GM19351 (cell line): ENCODE results near the gene SLC25A23.
A peak's percentile ranks its signal among the peaks of the same experiment; 100 is the strongest.

Source experiments
- ATAC-seq: cut with Tn5 transposase; IDR thresholded peaks from one replicate; pipeline ENCODE4 v1.9.1; 2021; ENCODE audit warnings: mild to moderate bottlenecking, moderate library complexity; ENCODE audit not compliant: unreplicated experiment

Gene SLC25A23

DNA sequence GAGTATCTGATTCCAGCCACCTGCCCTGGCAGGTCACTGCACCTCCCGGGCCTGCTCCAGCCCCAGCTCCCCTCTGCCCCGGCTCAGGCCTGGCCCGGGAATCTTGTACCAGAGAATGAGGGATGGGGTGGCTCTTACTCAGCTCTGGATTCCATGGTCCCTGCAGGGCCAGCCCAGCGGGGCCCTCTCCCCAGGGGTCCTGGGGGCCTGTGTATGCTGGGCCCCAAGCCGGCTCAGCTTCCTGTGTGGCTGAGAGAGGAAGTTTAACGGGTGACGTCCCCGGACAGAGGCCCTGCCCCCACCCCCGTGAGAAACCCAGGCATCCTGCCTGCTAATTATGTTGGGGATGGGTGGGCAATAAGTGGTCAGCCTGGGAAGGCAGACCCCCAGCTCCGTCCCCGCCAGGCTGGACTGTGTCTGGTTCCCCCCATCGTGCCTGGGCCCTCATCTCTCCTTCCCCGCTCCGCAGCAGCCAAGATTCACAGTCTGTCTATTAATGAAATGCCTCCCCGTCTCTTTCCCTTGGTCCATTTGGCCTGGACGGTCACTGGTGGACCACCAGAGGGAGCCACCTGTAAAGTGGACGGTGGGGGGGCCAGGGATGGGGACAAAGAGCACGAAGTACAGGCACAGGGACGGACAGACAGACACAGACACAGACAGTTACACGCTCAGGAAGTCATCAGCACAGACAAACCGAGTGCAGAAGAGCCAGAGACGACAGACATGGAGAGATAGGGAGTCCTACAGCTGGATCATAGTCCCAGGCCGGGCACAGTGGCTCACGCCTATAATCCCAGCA is 22.1 kb upstream of the SLC25A23 start, which contains the start of gene DENND1C:
Gene DENND1C (minus strand): TSS at position 247 of the 802 bp plus-strand sequence. CDS start 92 bp downstream, at position 155.
- no peak for ATAC-seq

DNA sequence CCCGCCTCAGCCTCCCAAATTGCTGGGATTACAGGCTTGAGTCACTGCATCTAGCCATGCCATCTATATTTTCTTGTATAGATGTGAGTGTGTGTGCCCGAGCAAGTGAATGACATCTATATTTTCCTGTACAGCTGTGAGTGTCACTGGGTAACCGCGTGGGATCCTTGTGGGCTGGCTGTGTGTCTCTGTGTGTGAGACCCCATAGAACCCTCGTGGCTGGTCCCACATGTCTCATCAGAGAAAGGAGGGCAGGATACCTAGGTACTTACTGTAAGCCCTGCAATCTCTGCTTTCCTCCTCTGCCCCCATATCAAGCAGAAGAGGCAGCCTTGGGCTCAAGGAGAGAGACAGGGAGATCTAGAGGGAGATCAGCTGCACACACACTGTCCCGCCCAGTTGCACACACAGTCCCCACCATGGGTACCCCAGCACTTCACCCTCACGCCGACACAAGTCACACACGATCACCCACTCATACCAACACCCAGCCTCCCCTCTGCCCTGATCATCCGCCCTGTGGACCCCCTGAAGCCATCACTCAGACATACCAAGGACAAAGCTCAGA is 21.3 kb upstream of the SLC25A23 start:
- ATAC-seq = no peak

DNA sequence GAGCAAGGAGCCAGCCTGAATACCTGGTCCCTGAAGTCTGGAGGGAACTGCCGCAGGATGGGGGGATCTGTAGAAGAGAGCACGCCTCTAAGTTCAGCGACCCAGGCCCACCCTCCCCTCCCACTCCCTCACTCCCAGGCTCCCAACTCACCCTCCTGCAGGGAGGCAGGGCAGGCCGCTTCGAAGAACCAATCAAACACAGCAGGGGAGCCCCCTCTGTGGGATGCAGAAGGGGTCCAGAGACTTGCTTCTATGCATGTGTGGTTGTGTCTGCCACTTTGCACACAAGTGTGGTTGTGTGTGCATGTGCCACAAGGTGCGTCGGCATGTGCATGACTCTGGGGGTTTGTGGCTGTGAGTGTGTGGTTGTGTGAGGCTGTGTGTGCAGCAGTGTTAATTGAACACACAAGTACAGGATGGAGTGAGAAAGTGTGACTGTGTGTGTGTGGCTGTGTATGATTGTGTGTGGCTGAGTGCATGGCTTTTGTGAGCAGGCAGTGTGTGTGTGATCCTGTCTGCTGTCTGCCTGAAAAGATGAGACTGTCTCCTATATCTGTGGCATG is 20.3 kb upstream of the SLC25A23 start:
- no peak for ATAC-seq

DNA sequence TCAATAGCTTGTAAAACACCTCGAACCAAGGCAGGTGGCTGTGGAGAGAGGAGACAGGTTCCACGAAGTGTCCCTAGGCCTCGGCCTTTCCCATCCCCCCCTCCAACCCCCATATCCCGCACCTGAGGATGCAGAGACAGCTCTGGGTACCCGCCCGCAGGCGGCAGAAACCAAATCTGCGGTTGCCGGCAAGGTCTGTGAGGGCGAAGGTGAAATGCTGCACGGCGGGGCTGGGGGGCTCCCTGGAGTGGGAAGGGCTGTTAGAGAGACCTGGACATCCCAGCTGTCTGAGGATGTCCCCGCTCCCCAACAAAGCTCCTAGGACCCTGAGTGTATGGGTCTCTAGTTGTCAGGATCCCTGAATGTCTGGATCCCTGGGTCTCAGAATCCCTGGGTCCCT is 19.2 kb upstream of the SLC25A23 start:
- no peak for ATAC-seq

DNA sequence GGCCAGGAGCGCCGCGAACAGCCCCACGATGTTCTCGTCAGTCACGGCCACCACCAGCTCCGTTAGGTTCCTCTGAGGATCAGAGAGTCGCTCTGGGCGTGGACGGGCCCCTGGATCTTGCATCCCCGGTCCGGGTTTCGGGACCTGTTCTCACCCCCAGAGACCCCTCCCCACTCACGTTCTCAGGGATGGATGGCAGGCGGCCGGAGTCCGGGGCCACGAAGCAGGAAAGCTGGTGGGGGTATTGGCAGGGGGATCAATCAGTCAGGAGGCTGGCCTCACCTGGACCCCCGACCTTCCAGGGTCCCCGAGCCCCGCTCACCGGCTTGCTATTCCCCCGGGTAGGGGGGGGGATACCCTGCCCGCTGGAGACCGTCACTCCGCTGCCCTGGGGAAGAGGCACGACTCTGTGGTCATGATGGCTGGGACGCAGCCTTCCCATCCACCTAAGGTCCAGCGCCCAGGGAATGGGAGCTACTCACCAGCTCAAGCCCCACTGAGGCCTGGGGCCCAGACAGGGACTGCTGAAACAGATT is 17.4 kb upstream of the SLC25A23 start:
- no peak for ATAC-seq

DNA sequence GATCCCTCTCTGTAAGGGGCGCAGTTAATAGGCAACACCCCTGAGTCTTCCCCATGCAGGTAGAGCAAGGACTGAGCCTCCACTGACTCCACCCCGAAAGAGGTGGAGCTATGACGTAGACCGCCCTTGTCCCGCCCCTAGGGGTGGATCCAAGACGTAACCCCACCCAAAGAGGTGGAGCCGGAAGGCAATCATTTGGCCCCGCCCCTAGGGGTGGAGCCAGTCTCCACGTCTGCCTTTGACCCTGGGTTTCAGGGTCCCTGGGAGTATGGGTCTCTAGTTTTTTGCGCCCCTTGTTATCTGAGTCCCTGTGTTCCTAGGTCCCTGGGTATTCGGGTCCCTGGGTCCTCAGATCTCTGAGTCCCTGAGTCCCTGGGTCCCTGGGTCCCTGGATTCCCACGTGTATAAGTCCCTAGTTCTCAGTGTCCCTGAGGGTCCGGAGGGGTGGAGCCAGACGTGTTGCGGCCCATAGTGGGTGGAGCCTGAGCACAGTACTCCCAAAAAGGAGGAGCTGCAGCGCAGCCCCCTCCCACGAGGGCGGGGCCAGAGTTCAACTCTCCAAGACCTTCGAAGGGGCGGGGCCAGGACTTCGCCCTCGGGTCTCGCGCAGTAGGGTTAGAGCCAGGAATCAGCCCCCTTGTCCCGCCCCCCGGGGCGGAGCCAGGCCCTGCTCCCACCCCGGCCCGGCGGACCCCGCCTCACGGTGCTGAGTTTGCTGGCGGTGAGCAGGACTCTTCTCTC is 16.7 kb upstream of the SLC25A23 start:
- peak; percentile 54 for ATAC-seq

DNA sequence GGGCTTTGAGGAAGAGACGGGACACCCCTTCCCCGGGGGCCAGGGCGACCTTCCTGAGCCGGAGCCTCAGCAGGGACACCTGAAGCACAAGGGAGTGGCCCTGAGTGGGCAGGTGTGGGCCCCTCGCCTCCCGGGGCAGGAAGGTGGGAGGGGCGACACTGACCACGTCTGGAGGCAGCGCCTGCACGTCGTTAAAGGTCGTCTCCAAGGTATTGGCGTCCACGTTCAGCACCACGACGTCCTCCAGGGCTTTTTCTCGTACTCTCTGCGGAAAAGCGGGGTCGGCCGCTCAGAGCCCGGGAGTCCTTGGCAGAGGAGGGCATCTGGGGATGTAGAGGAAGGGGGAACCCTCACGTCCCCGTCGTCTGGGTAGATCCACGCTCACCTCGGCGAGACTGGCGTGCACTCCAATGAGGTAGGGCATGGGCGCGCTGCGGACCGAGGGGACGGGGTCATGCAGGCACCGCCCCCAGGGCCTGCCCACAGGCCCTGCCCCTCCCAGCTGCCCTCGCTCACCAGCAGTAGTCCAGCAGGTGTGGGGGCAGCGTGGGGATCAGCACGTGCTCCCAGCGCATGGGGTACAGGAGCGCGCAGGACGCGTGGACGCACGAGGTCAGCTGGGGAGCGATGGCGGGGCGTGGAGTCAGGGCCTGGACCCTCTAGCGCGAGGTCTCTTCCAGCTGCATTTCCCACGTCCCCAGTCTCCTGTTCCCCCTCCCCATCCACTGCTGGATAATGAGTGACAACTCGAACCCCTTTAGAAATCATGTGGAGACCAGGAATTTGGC is 15.9 kb upstream of the SLC25A23 start:
- no peak for ATAC-seq

DNA sequence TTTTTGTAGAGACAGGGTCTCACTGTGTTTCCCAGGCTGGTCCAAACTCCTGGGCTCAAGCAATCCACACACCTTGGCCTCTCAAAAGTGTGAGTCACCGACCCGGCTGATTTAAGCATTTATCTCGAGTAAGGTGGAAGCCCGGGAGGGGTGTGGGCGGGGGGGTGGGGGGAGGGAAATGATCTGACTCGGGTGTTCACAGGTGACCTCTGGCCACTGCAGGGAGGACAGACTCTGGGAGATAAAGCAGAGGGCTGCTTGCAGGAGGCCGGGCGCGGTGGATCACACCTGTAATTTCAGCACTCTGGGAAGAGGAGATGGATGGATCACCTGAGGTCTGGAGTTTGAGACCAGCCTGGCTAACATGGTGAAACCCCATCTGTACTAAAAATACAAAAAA is 14.1 kb upstream of the SLC25A23 start:
- ATAC-seq = no peak

DNA sequence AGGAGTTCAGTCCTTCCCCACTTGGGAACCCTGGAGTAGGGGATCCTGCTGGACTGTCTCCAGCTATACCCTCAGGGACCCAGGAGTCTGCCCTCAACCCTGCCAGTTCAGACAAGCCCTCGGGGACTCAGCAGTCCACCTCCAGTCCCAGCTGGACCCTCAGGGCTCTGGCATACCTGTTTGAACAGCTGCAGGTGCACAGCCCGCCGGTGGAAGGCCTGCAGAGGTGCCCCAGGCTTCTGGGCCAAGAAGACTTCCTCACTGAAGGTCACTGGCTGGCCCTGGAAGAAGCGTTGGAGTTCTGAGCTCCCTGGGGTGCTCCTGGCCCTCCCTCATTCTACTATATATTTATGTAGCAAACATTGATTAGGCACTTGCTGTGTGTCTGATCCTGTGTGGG is 13.1 kb upstream of the SLC25A23 start:
- no peak for ATAC-seq

DNA sequence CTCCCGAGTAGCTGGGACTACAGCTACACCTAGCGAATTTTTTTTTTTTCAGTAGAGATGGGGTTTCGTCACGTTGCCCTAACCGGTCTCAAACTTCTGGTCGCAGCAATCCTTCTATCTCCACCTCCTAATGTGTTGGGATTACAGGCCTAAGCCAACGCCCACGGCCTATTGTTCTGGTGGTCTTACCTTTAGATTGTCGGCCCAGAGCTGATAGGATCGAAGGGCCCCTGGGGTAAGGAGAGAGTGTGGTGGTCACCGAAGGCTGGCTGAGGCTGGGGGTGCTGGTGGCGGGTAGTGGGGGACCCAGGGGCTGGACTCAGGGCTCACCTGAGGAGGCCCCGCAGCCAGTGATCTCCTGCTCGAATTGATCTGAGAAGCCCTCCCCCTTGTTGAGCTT is 11.5 kb upstream of the SLC25A23 start:
- no peak for ATAC-seq

DNA sequence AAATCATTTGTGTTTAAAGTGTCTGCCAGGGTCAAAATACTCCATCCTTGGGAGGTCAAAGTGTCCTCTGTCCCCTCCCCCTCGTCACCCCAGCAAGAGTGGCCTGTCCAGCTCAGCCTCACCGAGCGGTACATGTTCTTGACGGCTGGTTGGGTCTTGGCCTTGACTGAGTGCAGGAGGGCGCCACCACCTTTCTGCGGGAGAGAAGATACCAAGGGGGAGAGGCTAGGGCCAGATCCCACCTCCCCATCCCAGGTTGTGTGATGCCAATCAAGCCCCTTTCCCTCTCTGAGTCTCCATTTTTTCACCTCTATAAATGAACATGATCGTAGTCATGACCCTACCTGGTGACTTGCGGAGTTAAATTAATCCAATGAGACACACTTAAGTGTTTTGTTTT is 10.6 kb upstream of the SLC25A23 start:
- ATAC-seq = no peak

DNA sequence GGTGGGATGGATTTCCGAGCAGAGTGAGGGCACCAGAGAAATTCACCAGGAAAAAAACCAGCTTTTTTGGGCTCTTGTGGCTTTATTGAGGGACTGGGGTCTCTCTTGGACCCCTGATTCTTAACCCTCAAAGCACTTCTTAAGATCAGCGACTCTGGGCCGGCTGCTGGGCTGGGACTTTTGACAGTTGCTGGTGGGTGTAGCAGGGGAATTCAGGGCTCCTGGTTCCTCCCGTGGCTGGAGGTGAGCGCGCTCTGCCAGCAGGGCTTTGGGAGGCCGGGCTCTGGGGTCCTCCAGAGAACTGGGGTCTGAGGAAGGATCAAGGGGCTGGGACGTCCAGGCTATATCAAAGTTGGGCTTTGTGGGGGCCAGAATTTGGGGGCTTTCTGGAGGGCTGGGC is 7.8 kb upstream of the SLC25A23 start:
- no peak for ATAC-seq

DNA sequence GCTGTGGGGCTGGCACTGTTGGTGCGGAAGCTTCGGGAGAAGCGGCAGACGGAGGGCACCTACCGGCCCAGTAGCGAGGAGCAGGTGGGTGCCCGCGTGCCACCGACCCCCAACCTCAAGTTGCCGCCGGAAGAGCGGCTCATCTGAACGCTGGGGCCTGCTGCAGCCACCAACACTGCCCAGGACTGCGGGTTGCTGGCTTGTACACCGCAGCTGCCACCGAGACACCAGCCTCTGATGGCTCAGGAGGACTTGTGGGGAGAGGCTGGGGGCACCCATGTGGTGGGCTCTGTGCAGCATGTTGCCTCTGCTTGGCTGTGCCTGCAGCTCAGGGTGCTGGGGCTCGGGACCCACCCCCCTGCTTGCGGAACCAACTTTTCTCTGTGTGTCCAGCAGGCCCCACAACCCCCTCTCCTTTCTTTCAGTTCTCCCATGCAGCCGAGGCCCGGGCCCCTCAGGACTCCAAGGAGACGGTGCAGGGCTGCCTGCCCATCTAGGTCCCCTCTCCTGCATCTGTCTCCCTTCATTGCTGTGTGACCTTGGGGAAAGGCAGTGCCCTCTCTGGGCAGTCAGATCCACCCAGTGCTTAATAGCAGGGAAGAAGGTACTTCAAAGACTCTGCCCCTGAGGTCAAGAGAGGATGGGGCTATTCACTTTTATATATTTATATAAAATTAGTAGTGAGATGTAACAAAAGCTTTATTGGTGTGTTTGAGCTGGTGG is 7.1 kb upstream of the SLC25A23 start:
- no peak for ATAC-seq

DNA sequence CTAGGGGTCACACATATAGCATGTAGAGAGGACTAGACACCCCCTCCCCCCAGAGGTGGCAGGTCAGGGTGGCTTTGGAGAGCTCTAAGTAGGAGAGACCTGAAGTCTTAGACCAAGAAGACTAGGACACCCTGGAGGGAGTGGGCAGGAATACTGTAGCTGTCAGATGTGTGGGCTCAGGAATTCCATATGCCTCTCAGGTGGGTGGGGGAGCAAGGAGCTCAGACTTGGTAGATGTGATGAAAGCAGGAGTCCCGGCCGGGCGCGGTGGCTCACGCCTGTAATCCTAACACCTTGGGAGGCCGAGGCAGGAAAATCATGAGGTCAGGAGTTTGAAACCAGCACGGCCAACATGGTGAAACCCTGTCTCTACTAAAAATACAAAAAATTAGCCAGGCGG is 6.1 kb upstream of the SLC25A23 start:
- ATAC-seq = no peak

DNA sequence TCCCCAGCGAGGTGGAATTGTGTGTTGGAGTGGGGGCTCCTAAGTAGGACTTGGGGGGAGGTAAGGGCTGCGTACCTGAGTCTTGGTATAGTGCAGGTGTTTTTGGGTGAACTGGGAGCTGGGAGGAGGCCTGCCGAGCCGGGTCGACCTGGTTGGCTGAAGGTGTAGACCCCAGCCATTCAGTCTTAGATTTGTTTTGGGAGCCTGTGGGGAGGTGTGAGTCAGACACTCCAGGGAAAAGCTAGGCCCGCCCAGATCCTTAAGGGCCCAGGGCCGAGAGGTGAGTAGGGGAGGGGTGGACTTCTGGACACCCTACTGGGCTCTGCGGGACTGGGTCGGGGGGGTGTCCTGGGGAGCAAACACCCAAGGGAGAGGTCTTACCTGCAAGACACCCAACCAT is 5.4 kb upstream of the SLC25A23 start:
- no peak for ATAC-seq

DNA sequence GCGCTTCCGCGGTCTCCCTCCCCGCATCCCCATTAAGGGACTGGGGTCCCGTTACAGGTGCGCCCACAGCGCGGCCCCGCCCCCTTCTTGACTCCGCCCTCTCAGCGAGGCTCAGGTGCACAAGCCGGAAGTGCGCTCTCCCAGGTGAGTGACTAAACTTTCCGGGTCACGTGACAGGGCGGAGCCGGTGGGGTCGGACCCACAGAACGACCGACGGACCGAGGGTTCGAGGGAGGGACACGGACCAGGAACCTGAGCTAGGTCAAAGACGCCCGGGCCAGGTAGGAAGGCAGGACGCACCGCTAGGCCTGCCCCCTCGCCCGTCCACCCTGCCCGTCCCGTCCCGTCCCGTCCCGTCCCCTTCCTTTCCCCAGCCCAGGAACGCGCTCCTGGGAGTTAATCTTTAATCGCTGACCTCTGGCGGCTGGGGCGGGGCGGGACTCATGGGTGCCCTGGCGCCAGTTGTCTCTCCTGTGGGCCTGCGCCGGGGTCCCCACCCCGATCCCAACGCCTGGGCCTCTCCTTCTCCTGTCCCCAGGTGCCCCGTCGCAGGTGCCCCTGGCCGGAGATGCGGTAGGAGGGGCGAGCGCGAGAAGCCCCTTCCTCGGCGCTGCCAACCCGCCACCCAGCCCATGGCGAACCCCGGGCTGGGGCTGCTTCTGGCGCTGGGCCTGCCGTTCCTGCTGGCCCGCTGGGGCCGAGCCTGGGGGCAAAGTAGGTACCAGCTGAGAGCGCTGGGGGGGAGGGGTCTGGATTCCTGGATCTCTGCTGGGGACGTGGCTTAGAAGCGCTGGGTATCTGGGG is 4.7 kb upstream of the SLC25A23 start, which contains the start of gene CRB3:
Gene CRB3 (plus strand): TSS at position 202 of the 804 bp plus-strand sequence. CDS start 431 bp downstream, at position 633.
- no peak for ATAC-seq

DNA sequence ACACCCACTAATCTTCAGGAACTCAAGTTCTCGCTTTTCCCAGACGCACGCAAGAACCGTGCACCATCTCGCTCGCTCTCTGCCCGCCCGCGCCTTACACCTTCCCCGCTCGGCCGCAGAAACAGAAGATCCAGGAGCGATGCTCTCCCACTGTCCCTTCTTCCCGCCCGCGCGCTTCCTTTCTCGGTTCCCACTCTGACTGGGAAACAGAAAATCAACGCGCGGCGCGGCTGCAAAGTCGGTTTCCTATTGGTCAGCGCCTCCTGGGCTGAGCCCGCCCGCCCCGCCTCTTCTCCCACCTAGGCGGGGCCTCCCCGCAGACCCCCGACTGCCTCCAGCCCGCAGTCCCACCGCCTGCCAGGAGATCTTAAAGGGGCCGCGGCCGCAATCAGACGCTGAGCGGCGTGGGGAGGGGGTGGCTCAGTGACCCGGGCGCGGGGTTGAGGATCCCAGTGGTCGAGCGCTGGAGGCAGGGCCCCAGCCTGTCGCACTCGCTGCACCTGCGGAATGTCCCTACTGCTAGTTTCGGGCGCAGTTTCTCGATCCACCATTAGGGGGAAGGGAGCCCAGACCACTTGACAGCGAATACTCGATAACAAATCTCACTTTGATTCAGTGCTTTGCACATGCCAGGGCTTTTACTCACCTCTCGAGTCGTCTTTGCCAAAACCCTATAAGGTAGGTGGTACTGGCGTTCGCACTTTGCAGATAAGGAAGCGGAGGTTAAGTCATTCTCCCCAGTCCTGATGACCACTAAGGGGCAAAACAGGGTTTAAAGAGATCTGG is 700 bp upstream of the SLC25A23 start:
- peak; percentile 62 for ATAC-seq

DNA sequence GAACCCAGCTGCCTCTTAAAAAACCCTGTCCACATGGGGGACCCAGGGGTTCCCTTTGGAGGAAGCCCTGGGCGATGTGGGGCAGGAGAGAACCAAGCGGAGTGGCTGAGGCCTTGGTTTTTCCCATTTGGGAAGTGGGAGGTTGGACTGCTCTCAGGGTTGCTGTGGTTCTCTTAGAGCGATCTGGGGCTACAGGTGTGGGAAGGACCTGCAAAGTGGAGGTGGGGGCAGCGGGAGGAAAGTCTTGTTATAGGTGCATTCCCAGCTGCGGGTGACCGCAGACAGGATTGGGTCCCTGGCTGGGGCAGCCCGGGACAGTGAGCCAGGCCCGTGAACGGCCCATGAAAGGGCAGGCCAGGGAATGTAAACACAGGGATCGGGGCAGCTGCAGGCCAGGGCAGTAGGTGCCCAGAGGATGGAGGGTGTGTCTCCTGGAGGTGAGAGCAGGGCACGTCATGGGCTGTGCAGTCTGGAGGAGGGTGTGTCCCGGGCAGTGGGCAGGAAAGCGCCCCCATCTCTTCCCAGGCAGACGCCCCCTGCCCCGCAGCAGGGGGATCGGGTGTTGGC is 814 bp downstream of the SLC25A23 start:
- ATAC-seq = no peak
